ENCODE data around the gene GOLGA6L7.
"Not testable (repeated sequence)": the region's sequence is repeated elsewhere in the genome, so short reads cannot be mapped to it uniquely, and the experiment has no call there.

GOLGA6L7 gene

DNA sequence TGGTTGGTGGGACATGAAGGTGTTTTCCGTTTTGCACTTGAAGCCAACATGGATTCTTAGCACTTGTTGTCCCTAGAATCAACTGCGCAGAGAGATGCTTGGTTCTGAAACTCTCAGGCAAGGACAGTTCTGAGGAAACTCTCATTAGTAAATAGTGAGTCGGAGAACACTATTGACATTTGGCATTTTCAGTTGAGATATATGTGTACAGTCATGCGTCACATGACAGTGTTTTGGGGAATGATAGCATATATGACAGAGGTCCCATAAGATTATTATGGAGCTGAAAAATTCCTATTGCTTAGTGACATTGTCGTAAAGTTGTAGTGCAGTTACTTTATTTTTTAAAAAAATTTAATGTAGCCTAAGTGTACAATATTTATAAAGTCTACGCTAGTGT, 43.1 kb upstream of the GOLGA6L7 start:
- Histone ChIP-seq H3K79me2 (ENCODE audit: low read length) (peaks cover 58% of the 10 kb centered on the region), H3K36me3 (replicated peaks; ENCODE audit: insufficient read depth, low read length) (no peaks in the 10 kb centered on the region), H3F3A (ENCODE audit: insufficient read depth, low read length) (0 out of 2 replicates have a peak, but pooled peaks cover 7% of the 10 kb centered on the region), H3K27me3 (replicated peaks; ENCODE audit: insufficient read depth, low read length) (no peaks in the 10 kb centered on the region), H2AFZ (ENCODE audit: low read length) (no peak overlapping the region), H3K4me2 (ENCODE audit: low read depth, low read length) (no peak overlapping the region), H4K20me1 (ENCODE audit: insufficient read depth, low read length) (no peaks in the 10 kb centered on the region), H3K4me1 (ENCODE audit: low read length) (0 out of 2 replicates have a peak, but pooled peaks cover 11% of the 10 kb centered on the region), H3K4me3 (ENCODE audit: low read length) (no peak overlapping the region), H3K27ac (ENCODE audit: low read length) (no peak overlapping the region), H3K9me3 (replicated peaks; ENCODE audit: insufficient read depth, low read length) (no peaks in the 10 kb centered on the region), H3K9me2 (replicated peaks; ENCODE audit: insufficient read depth, low read length) (no peaks in the 10 kb centered on the region), H3K9ac (ENCODE audit: low read length) (no peak overlapping the region)
- DNase-seq, result no peak
- TF ChIP-seq EZH2 (optimal IDR thresholded peaks at IDR 0.05; ENCODE audit: low read depth, low read length) (no peak), EZH2phosphoT487 (IDR thresholded peaks at IDR 0.05; ENCODE audit: low read length) (no peak)
- TF ChIP-seq, protein P1, sequence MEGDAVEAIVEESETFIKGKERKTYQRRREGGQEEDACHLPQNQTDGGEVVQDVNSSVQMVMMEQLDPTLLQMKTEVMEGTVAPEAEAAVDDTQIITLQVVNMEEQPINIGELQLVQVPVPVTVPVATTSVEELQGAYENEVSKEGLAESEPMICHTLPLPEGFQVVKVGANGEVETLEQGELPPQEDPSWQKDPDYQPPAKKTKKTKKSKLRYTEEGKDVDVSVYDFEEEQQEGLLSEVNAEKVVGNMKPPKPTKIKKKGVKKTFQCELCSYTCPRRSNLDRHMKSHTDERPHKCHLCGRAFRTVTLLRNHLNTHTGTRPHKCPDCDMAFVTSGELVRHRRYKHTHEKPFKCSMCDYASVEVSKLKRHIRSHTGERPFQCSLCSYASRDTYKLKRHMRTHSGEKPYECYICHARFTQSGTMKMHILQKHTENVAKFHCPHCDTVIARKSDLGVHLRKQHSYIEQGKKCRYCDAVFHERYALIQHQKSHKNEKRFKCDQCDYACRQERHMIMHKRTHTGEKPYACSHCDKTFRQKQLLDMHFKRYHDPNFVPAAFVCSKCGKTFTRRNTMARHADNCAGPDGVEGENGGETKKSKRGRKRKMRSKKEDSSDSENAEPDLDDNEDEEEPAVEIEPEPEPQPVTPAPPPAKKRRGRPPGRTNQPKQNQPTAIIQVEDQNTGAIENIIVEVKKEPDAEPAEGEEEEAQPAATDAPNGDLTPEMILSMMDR (IDR thresholded peaks at IDR 0.05; ENCODE audit: low read length), result no peak

DNA sequence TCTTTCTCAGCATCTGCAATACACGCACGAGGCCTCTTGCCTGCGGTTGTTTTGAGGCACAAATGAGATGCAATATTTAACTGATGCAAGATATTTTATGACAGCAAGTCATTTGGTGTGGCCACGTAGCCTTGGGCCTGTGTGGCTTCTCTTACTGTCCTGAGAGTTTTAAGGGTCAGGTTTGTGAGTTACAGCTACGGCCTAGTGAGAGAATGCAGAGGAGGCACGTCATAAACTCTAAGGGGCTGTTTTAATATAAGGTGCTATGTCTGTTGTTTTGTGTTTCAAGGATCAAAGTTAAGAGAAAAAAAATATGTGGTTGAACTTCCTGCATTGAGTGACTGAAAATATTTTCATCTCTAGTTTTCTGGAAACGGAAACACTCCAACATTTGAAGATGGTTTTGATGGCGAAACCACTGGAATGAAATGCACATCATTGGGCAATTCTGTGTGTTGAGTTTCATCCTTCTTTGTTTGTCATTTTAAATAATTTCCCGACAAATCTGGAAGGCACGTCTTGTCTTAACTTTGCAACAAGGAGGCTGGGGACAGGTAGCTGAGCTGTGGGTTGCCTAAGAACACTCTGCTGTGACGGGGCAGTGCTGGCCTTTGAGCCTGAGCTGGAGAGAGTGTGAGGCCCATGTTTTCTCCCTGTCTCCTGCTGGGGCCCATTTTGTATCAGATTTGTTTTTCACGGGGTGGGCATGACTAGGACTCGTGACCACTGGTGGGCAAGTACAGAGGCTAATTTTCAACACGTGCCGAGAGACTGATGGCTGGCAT, 42.5 kb upstream of the GOLGA6L7 start:
- Histone ChIP-seq H3K36me3 (replicated peaks; ENCODE audit: insufficient read depth, low read length) (no peaks in the 10 kb centered on the region), H3K79me2 (ENCODE audit: low read length) (peaks cover 58% of the 10 kb centered on the region), H3K27ac (ENCODE audit: low read length) (no peak overlapping the region), H3K9me2 (replicated peaks; ENCODE audit: insufficient read depth, low read length) (no peaks in the 10 kb centered on the region), H3K27me3 (replicated peaks; ENCODE audit: insufficient read depth, low read length) (no peaks in the 10 kb centered on the region), H3K4me2 (ENCODE audit: low read depth, low read length) (no peak overlapping the region), H4K20me1 (ENCODE audit: insufficient read depth, low read length) (no peaks in the 10 kb centered on the region), H3K9me3 (replicated peaks; ENCODE audit: insufficient read depth, low read length) (no peaks in the 10 kb centered on the region), H3F3A (ENCODE audit: insufficient read depth, low read length) (0 out of 2 replicates have a peak, but pooled peaks cover 7% of the 10 kb centered on the region), H3K9ac (ENCODE audit: low read length) (no peak overlapping the region), H3K4me1 (ENCODE audit: low read length) (0 out of 2 replicates have a peak, but pooled peaks cover 11% of the 10 kb centered on the region), H3K4me3 (ENCODE audit: low read length) (no peak overlapping the region), H2AFZ (ENCODE audit: low read length) (no peak overlapping the region)
- no peak for DNase-seq
- TF ChIP-seq, protein P1 (IDR thresholded peaks at IDR 0.05; ENCODE audit: low read length), result no peak
- TF ChIP-seq EZH2phosphoT487 (IDR thresholded peaks at IDR 0.05; ENCODE audit: low read length) (no peak), EZH2 (optimal IDR thresholded peaks at IDR 0.05; ENCODE audit: low read depth, low read length) (no peak)

DNA sequence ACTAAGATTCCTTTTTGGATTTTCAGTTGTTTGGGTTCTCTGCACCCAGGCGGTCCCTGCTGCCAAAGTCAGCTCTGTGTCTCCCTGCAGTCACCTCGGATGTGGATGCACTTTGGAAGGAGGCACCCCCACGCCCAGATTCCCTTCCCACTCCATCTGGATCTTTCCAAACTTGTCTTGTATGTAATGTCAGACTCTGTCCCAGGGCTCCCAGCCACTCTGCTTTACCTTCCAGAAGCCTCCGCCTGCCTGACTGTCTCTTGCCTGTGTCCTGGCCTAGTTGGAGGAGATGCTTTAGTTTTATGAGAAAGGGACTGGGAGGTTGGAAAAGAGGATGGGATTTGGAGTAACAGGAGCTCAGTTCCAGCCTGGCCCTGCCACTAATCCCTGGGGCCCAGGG, 41.8 kb upstream of the GOLGA6L7 start:
- H3K4me2 ChIP-seq (ENCODE audit: low read depth, low read length); H3K4me3 ChIP-seq (ENCODE audit: low read length); H3K27ac ChIP-seq (ENCODE audit: low read length); H2AFZ ChIP-seq (ENCODE audit: low read length); H3K9ac ChIP-seq (ENCODE audit: low read length); H4K20me1 ChIP-seq (ENCODE audit: insufficient read depth, low read length); H3K36me3 ChIP-seq (replicated peaks; ENCODE audit: insufficient read depth, low read length); H3K27me3 ChIP-seq (replicated peaks; ENCODE audit: insufficient read depth, low read length); H3F3A ChIP-seq (ENCODE audit: insufficient read depth, low read length); H3K9me2 ChIP-seq (replicated peaks; ENCODE audit: insufficient read depth, low read length); DNase-seq; H3K9me3 ChIP-seq (replicated peaks; ENCODE audit: insufficient read depth, low read length): not testable (repeated sequence)
- peaks cover 58% of the 10 kb centered on the region for H3K79me2 ChIP-seq (ENCODE audit: low read length)
- 0 out of 2 replicates have a peak, but pooled peaks cover 11% of the 10 kb centered on the region for H3K4me1 ChIP-seq (ENCODE audit: low read length)

DNA sequence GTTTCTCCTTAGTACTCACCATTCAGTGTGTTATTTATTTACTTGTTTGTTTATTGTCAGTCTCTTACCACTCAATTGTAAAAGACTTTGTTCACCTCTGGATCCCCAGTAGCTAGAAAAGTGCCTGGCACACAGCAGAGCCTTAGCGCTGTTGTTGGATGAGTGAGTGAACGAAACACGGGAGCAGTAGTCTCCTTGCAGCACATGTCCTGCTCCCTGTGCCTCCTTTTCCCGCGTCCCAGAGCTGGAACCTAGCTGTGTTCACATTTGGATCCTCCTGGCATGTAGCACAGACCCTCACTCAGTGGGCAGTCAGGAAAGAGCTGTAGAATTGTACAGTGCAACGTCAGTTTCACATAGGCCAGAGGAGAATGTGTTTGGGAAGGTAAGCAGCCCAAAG, 41.4 kb upstream of the GOLGA6L7 start:
- H4K20me1 ChIP-seq (ENCODE audit: insufficient read depth, low read length); H3F3A ChIP-seq (ENCODE audit: insufficient read depth, low read length); H3K9me2 ChIP-seq (replicated peaks; ENCODE audit: insufficient read depth, low read length); H3K27ac ChIP-seq (ENCODE audit: low read length); H3K27me3 ChIP-seq (replicated peaks; ENCODE audit: insufficient read depth, low read length); H3K36me3 ChIP-seq (replicated peaks; ENCODE audit: insufficient read depth, low read length); H3K9me3 ChIP-seq (replicated peaks; ENCODE audit: insufficient read depth, low read length); H3K4me3 ChIP-seq (ENCODE audit: low read length); H3K4me2 ChIP-seq (ENCODE audit: low read depth, low read length); H3K9ac ChIP-seq (ENCODE audit: low read length); DNase-seq; H2AFZ ChIP-seq (ENCODE audit: low read length): not testable (repeated sequence)
- H3K79me2 ChIP-seq (ENCODE audit: low read length), result peaks cover 54% of the 10 kb centered on the region
- 0 out of 2 replicates have a peak, but pooled peaks cover 11% of the 10 kb centered on the region for H3K4me1 ChIP-seq (ENCODE audit: low read length)

All from MM.1S (cell line).